Measurements from ENCODE around the gene PXDC1.

- TF ChIP-seq CTCF (IDR thresholded peaks at IDR 0.05): no peak
- TF ChIP-seq POLR2A (IDR thresholded peaks at IDR 0.05): peak; percentile 26
These were observed 1.8 kb upstream of the PXDC1 start for GRCh38 chr6:3753228-3753835.

Data from right lobe of liver (tissue), 4 donors.